ENCODE results near the gene MOBP.

GRCh38 chr3:39453134-39453533 lies 14.3 kb upstream of the MOBP start:
- no peak for TF ChIP-seq ZNF280D (tag by site-specific recombination; IDR thresholded peaks at IDR 0.05)
- TF ChIP-seq CTCF (tag by site-specific recombination; IDR thresholded peaks at IDR 0.05), result no peak

Measured in HEK293 (cell line).